Hematopoietic multipotent progenitor cell (in vitro differentiated cells): Measurements from ENCODE around the gene ACER3. TPM values are rescaled to one million over a fixed set of nuclear protein-coding genes. Genes with fewer than 3 reads are reported as not detected.
"Not testable (repeated sequence)": the region's sequence is repeated elsewhere in the genome, so short reads cannot be mapped to it uniquely, and the experiment has no call there.

Experiments
- DNase-seq, 3 donors: peaks; one replicate each; pipeline ENCODE4 v3.0.0-alpha.2; 2011 to 2015; ENCODE audit warnings: low read depth in 2 of 3, low spot score in 2 of 3
- total RNA-seq: library from RNA; depleted of rRNA; stranded (reverse); fragments of >200 nt; gene quantifications from one replicate; pipeline ENCODE4 v1.2.3, GENCODE V29; 2012

ACER3 gene
- total RNA-seq, 1 donor, result 6.2 TPM

DNA sequence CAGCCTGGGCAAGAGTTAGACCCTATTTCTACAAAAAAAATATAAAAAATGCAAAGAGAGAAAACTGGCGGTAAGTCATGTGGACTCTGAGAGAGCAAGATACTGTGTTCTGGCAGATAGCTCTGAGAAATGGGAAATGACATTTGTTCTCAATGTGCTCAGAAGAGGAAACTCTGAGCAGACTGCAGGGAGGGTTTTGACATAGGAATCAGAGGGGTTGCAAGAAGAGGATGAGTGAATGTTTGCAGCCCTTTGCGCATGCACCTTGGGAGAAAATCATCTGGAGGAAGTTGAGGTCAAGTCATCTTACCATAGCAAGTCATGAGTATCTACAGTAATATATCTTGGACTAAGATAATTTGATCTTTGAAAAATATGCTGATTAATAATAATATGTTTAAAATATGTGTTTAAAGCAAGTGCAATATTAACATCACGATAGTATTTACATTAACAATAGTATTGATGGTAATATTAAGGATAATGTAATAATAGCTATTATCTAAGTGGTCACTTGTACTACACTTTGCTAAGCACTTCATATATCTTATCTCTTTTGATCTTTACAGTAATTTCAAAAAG is 2.6 kb downstream of the ACER3 start:
- peak in 2 of 3 donors; percentile 50 to 85 for DNase-seq

DNA sequence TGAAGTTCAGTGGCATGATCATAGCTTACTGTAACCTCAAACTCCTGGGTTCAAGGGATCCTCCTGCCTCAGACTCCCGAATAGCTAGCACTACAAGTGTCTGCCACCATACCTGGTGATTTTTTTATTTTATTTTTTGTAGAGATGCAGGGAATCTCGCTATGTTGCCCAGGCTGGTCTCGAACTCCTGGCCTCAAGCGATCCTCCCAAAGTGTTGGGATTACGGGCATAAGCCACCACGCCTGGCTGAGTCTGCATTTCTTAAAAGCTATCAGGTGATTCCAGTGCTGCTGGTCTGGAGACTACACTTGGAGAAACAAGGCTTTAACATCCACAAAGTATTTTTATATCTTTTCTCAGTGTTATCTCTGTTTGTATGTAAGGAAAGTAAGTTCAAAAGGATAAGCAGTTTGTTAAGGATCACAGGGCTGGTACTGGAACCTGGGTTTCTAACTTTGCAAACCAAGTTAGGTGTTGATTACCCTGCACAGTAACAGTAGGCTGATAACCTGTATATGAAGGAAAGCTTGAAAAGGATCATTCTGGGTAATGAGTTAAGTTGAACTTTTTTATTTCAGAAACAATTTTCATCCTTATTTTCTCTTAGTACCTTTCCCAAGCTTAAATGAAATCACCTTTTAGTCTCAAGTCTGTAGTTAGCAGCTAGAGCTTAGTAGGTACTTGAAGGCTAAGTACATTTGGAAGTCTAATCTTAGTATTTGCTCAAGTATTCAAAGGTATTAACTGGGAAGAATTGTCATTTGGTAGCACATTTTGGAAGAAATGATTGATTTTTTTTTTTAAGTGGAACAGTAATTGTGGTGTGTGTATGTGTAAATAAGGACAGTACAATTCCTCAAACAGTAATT is 12.5 kb downstream of the ACER3 start:
- no peak for DNase-seq

GRCh38 chr11:76878014-76878413 is 17.3 kb downstream of the ACER3 start:
- DNase-seq, result no peak

GRCh38 chr11:76880314-76880713 is 19.6 kb downstream of the ACER3 start:
- no peak for DNase-seq

- no peak for DNase-seq
These were observed 20.2 kb downstream of the ACER3 start for GRCh38 chr11:76880956-76881355.

DNA sequence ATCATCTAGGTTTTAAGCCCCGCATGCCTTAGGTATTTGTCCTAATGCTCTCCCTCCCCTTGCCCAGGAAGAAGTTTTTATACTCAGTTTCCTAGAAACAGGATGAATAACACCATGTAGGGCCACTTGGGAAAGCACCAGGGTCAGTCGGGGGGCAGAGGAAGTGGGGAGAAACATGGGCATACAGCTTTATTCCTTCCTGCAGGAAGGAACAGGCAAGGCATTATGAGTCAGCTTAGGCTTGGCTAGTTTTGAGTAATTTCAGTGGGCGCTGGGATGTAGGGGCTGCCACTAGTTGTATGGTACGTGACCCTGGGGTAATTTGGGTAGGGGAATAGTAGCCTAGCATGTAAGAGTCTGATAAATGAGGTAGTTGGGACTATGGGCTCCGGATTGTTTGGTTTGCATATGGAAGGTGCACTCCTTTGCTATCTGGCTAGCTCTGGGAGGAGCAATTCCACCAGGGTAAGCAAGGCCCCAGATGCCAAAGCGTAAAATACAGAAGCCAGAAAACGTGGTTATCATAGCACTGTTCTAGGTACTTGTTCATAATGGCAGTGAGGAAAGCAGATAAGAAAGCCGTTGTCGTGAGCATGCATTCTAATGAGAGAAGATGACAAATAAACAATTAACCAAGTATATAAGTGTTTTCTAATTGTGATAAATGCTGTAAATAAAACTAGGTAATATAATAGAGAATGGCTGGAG is 24.8 kb downstream of the ACER3 start:
- no peak for DNase-seq

DNA sequence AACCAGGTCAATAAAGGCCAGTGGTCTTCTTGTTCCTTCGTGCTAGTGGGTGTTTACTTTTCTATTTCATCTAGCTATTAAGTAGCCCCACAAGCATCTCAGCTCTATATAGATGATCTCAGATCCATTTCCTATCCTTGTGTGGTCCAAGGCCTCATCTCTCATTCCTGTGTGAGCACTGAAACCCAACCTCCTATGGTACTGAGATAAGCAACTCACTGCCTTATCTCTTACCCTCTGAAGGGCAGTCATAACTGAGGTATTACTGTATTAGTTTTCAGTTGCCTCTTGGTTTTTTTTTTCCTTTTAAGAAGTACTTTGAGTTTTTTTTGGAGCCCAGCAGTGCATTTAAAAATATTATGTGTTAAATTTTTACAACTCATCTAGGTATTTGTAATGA is 28.3 kb downstream of the ACER3 start:
- DNase-seq, result no peak

DNA sequence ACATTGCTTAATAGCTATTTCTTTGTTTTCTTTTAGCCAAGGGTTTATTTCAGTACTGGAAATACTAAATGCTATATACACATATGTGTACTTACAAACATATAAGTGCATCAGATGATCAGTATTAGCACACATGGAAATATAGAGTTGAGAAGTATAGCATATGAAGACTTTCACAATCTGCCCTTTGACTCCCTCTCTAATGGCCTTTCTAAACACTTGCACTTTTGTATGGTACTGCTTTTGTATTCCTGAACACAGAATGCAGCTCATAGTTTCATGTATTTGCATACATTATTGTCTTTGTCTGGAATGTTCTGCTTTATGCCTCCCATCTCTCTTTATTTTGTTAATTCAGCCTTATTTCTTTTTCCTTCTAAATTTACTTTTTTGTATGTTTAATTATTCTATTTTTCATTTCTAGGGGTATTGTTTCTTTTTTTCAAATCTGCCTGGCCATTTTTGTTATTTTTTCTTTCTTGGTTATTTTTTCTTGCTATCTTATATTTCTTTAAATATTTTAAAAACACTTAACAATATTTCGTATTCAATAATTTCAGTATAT is 28.8 kb downstream of the ACER3 start:
- no peak for DNase-seq

GRCh38 chr11:76890329-76890728 is 29.6 kb downstream of the ACER3 start:
- DNase-seq, result no peak

DNA sequence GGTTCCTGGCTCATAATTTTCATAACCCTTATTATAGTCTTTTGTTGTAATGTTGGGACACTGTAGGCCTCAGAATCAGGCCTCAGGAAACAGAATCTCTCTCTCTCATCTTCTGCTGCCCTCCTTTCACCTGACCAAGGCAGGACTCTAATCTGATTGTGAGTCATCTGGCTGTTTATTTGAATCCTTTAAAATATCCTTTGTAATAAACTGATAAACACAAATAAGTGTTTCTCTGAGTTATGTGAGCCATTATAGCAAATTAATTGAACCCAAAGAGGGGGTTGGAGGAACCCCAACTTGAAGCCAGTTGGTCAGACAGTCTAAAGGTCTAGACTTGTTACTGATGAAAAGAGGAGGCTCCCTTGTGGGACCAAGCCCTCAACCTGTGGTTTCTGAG is 30.6 kb downstream of the ACER3 start:
- no peak for DNase-seq

DNA sequence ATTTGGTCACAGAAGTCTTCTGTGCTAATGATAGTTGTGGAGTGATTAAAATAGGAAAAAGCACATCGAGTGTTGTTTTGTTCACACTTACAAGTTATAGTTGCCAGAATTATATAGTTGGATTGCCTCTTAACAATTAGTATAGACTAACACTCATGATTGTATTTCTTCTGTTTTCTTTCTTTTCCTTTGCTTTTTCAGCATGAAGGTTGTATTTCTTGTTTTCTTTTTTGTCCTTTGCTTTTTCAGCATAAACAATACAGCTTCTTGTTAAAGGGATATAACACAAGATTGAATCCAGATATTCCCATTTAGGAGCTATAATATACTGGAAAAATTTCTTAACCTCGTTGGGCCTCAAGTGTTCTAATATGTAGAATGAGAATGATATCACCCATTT is 31.1 kb downstream of the ACER3 start:
- DNase-seq, result no peak

DNA sequence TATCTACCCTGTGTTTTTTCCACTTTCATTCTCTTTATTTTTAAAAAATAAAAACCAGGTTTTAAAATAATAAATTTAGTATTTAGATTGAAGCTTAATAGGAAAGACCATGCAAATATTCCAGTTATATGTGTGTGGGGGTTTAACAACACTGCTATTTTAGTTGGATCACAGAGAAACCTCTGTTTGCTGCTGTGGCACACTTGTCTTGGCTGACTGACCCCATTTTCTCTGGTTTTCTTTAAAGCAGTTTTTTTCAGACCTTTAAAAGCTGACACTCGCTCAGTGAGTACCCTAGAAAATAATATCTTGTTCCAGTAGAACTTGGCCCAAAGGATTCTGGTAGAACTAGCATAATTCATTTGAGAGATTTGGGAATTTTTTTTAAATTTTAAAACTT is 31.6 kb downstream of the ACER3 start:
- no peak for DNase-seq

- no peak for DNase-seq
These were observed 36.5 kb downstream of the ACER3 start for GRCh38 chr11:76897233-76897632.

GRCh38 chr11:76901144-76901543 is 40.4 kb downstream of the ACER3 start:
- no peak for DNase-seq

DNA sequence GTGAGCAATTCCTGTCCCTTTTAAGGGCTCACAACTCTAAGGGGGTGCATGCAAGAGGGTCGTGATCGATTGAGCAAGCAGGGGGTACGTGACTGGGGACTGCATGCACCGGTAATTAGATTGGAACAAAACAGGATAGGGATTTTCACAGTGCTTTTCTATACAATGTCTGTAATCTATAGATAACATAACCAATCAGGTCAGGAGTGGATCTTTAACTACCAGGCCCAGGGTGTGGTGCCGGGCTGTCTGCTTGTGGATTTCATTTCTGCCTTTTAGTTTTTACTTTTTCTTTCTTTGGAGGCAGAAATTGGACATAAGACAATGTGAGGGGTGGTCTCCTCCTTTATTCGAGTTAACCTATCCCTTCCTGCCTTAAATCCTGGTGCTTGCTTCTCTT is 40.9 kb downstream of the ACER3 start:
- not testable (repeated sequence) for DNase-seq

DNA sequence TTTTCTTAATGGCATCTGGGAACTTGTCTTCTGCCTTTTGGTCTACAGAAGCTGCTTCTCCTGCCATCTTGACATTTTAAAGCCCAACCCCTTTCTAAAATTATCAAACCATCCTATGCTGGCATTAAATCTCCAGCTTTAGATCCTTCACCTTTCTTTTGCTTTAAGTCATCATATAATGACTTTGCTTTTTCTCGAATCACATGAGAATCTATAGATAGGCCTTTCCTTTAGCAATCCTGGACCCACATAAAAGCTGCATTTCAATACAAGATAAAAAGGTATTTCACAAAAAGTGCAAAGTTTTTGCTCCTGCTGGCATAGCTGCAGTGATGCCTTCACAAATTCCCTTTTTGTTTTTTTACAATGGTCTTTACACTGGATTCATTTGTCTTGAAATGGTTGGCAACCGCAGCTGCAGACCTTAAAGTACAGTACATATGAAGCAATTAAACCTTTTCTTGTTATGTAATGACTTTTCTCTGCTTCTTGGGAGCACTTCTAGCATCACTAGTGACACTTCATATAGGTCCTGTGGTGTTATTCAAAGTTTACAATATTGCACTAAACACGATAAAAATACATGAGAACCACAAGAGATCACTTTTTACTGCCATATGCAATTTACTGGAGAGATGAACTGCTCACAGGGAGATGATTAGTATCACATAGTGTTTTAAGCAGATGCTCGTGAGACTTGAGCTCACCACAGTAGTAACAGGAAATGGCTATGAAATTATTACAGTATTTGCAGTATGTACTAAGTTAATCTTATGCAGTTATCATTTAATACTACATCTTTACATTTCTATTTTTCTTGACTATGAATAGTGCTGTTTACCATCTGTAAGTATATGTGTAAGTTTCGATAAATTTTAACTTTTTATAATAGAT is 41.6 kb downstream of the ACER3 start:
- no peak for DNase-seq

DNA sequence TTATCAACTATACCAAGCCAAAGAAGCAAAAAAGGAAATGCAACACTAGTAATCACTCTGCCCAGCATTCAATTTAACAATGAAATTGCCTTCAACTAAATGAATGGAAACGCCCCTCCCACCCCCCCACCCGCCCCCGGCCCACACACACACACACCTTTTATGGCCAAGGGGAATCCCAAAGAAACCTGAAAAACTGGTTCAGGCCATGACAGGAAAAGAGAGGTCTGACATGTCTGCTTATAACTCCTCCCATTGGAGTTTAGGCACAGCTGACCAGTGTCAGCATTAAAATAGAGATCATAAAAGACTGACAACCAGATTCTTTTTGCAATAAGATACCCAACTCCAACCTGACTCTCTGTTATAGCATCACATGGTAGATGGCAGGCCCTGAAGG is 42.6 kb downstream of the ACER3 start:
- DNase-seq, result no peak

- DNase-seq, result no peak
These were observed 50.1 kb downstream of the ACER3 start for GRCh38 chr11:76910620-76911414.

DNA sequence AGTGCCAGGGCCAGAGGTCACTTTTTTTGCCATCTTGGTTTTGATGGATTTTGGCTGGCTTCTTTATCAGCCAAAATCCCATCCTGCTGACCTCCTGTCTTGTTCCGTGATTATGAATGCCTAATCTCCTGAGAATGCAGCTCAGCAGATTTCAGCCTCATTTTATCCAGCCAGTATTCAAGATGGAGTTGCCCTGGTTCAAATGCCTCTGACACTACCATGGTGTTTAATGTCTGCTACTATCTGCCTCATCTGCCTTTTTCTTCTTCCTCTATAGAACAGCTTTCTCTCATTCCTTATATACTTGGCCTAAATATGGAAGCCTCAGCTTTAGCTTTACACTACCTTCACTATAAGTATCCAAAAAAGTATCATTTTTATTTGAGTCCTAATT is 50.7 kb downstream of the ACER3 start:
- DNase-seq, result no peak

- DNase-seq, result no peak
These were observed 56.0 kb downstream of the ACER3 start for GRCh38 chr11:76916712-76917111.
